ENCODE data around the gene WHRN.

WHRN gene

DNA sequence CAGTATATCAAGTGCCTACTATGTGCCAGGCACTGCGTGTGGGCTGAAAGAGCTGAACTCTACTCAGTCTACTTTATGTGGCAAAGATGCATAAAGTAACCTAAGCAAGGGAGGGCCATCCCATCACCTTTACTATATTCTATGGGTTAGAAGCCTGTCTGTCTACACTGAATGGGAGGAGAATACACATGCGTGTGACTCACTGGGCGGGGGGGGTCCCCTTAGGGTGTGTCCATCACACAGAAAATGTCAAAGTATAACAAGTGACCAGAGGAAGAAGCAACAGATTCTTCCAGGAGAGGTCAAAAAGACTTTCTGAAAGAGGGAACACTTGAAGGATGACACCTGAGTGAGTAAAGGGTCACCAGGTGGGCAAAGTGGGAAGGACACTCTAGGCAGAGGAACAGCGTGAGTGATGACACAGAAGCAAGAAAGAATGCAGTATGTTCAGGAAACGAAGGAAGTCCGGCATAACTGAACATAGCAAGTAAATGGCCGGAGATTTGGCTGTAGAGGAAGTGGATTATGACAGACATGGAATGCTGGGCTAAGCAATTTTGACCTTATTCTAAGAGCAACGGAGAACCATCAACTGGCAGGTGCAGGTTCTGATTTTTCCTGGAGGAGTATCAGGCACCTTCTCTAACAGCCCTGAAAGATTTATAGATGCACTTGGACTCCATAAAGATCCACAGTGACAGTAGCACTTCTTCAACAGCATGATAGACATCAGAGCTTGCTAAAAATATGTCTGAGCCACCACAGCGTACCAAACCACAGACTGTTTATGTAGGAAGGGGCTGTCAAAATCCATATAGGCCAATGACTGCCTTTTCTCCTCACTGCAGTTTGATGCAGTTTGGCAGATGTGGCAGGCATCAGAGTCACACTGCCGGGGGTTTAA is 8.0 kb upstream of the WHRN start:
- no peak for DNase-seq

DNA sequence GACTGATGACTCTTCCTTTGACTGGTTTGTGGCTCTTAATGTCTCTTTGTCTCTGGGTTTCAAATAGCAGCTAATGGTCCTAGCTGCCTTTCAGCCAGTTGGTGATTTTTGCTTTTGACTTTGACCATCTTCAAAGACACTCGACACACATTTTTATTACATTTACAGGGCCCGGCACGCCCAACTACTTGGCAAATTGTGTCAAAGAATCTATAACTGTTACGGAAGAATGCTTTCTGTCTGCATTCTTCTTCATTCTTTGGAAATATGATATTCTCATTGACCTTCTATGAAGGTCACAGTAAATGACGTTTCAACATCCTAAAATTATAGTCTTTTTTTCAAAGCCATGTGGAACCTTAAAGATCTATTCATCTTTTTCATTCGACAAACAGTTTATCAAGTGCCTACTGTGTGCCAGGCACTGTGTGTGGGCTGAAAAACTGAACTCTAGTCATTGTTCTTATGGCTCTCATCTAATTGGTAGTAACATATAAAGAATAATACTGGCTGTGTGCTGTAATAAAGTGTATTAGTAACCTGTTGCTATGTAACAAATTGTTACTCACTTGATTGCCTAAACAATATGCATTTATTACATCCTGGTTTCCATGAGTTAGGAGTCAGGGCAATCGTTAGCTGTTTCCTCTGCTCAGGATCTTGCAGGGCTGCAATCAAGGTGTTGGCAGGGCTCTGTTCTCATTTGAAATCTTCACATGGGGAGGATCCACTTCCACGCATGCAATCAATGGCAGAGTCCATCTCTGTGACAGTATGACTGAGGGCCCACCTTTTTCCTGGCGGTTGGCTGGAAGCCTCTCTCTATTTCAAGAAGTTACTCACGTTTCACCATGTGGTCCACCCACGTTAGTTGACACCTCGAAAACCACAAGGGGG is 7.0 kb upstream of the WHRN start:
- DNase-seq, result no peak

DNA sequence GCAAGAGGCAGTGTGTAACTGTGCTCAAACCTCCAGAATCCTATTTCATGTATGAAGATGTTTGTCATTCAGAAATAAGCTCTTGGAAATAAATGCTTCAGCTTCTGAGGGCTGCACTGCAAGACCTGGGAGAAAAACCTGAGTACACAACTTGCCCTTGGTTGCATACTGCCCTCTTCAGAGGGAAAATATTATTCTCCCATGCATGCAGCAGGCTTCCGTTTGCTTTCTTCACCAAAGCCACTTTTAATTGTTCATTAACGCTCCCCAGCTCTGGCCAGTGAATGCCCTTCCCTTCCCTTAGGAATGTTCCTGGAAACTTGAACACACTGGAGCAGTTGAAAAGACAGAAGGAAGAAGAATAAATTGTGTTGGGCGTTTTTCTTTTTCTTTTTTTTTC is 2.5 kb upstream of the WHRN start:
- DNase-seq, result no peak

DNA sequence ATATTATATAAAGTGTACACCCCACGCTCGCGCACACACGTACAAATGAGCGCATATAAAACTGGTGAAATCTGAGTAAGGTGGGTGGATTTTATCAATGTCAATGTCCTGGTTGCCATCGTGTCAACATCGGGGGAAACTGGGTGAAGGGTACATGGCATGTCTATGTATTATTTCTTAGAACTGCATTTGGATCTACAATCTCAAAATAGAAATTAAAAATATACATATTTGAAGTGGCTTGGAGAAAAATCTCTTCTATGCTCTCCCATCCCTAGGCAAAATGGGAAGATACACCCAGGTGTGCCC is 763 bp upstream of the WHRN start:
- no peak for DNase-seq

DNA sequence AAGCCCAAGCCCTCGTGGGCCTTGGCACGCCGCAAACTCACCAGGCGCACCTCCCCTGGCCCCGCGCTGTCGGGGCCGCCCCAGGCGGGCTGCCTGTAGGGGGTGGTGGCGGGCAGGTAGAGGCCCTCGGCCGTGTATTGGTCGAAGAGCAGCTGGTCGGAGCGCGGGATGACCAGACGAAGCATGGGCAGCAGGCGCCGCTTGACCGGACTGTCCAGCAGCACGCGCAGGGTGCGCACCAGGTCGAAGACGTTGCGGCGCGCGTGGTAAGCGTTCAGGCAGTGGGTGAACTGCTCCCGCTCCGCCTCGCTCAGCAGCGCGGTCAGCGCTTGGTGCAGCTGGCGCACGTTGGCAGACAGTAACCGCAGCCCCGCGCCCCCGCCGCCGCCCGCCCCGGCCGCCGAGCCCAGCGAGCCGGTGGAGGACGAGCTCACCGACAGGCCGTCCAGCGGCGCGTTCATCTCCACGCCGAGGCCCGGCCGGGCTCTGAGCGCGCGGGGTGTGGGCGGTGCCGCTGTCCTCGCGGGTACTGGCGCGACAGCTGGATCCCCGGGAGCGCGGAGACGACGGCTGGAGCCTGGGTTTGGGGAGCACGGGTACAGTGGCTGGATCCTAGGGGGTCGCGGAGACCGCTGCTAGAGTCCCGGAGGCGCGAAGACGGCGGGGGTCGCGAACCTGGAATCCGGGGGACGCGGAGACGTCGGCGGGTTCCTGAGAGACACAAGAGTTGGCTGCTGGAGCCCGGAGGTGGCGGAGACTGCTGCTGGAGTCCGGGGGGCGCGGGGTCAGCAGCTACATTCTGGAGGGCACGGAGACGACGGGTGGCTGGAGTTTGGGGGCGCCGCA is 709 bp downstream of the WHRN start:
- no peak for DNase-seq

DNA sequence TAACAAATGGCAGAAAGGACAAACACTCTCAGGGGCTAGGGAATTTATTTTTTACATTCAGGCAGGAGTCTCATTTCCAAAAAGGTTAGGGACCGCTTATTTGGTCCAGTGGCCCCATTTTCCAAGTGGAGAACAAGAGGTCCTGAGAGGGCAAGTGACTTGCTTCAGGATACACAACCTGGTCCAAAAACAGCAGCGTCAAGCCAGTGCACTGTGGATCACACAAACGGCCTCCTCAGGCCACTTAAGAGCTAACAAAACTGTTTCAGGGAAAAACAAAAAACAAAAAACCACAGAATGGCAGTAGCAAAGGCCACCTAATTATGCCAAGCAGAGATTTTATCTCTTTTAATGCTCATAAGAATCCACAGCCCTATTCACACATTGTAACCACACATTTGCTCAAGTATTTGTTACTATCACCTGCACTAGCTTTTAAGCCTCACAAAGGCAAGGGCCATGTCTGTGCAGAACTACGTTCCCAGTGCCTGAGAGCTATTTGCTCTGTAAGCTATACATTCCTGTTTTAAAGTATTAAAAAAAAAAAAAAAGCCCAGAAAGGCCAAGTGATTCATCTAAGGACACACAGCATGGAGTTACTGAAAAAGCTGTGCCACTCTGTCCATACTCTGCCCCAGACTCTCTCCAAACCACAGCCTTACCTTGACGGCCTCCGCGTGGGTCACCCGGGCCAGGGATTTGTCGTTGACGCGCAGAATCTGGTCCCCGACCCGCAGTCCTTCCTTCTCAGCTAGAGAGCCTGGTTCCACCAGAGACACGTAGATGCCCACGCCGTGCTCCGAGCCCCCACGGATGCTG is 1.5 kb downstream of the WHRN start:
- DNase-seq, result no peak

DNA sequence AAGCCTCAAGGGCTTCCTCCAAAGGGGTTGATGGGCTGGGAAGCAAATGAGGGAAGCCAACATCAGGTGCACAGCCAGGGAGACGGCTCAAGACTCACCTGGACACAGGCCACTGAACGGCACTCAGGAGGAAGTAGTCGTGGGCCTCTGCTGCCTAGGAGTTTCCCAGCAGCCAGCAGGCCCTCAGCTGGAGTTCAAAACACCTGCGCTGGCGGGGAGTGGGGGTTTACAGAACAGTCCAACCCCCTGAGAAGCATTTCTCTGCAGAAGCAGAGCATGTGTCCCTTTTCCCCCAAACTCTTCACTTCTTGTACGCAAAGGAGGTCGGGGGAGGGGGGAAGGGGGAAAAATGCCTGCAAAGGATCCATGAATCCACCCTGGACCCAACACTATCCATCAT is 2.3 kb downstream of the WHRN start:
- no peak for DNase-seq

DNA sequence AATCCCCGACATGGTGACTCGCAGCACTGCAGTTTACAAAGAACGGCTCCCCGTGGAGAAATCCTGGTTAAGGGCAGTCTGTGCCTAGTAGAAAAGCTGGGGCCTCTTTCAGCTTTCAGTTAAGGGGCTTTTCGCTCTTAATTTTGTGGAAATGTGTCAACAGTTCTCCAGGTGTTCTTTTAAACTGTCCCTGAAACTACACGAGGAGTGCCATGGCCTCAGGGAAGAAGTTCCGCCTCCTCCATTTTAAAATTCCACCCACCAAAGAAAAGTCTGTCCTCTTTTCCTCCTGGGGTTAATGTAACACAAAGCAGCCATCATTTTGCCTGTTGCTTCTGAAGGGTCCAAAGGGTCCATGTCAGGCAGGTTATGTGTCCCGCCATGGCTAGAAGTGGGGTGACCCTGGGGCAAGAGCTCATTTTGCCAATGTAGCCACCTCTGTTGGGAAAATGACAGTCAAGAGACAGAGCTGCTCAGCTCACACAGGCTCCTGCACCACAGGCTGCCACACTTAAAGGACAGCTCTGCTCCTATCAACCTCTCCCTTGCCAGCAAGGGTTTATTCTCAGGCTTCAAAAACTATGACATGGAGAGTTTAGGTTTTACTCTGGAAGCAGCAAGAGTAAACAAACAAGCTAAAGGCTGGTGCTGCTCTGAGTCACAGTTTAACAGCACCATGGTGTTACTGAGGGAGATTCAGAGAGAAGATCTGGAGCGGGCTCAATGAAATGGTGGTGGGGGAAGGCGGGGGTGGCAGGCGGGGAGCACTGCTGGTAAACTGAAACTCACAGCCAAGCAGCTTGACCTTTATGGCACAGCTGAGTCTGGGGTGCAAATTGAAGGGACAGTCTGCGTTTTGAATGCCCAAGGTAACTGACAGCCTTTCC is 3.2 kb downstream of the WHRN start:
- DNase-seq, result no peak

DNA sequence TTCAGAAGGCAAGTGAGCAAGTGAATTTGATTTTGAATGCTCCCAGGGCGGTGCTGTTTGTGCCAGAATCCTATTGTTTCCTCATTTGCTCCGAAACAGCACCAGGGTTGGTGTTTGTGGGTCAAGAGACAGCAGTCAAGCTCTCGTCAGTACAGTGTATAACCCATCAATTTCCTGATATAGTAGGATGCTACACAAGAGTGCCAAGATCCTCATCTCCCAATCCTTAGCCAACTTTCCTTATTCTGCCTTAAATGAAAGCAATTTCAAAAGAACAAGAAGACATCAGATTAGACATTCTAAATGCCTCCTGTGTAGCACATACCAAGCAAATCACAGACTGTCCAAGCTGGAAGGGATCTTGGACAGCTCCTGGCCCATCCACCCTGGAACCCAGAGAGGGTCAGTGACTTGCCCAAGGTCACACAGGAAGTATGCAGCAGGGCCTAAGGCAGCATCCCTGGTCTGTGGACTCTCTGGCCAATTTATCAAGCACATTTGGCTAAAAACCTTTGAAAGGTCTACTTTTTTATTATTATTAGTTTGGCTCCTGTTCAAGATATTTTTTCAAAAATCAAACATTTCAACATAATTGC is 4.5 kb downstream of the WHRN start:
- DNase-seq, result no peak

DNA sequence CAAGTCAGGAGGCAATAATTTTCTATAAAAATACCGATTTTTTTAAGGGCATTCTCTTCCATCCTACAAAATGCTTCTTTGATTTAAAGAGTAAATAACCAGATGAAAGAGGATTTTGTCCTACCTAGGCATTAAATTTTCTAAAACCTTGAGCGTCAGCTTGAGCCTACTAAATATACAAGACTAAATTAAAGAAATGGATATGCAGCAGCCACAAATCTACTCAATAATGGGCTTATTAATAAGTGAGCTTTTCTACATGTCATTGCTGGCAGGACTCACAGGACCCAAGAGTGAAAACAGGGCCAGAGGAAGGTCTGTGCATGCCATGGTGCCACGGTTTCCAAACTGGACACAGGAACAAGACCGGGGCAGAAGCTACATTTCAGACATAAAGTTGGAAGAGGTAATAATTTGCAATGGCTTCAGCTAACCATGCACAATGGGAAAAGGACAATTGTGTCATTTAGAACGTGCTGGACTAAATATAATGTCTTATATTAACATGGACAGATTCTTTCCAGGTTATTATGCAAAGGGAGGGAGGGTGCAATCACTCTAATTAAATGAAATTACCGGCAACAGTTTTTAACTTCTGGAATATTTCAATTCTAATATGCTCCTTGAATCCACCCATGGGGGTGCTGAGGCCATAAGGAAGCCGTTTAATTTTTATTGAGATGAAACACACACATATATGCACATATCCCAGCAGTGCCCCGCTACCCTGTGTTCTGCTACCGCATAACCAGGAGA is 5.2 kb downstream of the WHRN start:
- DNase-seq, result no peak

DNA sequence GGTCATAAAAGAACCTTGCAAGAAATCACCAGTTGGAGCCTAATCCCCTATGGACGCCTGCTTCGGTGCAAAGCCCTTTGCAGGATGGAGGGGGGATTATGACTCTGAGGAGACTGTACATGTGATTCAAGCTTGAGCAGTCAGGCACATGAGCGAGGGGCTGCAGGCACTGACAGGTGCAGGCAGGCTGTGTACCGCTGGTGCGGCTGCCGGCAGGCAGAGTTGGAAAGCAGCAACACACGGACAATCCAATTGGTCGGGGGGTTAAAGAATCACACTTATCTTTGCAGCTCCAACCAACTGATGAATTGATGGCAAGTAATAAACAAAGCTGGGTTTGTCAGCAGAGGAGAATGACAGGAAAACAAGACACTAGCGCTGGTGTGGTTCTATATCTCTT is 5.7 kb downstream of the WHRN start:
- DNase-seq, result no peak

DNA sequence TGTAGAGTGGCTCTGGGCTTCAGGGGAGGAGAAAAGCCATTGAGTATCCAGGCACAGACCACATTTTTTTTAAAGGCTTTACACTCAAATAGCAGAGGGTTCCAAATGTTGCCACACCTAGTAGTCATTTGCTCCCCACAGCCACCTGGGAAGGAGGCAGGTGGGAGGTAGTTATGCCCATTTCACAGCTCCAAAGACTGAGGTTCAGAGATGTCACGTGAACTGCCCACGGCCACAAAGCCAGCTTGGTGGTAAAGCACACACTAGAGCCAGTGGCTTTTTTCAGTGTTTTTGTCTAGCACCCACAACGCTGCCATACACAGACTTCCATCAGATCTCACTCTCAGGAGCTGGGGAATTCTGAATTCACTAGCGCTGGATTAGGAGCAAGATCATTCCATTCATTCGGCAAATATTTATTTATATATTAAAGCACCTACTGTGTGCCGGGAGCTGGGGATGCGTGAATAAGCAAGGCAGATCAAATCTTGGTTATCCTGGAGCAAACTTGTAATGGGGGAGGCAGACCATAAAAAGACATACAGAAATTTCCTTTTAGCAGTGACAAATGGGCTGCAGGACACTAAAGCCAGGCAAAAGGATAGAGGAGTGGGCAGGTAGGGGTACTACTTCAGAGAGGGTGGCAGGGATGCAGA is 7.4 kb downstream of the WHRN start:
- no peak for DNase-seq

DNA sequence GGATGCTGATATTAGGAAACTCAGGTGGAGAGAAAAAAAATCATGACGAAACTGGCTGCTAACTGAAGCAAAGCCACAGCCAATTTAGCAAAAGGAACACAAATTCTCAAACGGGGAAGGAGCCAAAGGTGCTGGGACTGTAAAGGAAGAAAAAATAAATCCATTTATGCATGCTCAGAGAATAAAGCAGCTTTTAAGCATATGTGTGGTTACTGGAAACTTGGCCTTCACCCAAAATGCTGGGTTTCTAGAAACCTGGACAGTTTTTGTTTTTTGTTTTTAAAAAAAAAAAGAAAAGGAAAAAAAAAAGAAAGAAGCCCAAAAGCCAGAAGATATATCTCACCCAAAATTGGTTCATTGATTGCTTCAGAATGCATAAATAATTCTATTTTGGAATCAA is 8.0 kb downstream of the WHRN start:
- no peak for DNase-seq

DNA sequence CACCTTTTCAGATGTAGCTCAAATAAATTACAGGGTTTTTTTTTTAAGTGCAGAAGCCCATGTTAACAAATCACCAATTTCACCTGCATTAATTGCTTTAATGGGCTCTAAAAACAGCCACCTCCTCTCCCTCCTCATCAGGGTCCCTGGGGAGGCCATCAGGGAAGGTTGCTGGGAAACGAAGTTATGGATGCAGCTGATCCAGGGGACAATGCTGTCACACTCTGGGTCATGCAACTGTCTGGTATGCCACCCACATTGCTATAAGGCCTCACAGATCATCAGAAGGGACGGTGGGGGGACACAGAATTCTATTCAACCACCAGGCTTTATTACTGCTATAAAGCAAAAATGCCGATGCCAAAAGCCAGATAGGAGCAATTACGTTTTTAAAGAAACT is 9.3 kb downstream of the WHRN start:
- no peak for DNase-seq

DNA sequence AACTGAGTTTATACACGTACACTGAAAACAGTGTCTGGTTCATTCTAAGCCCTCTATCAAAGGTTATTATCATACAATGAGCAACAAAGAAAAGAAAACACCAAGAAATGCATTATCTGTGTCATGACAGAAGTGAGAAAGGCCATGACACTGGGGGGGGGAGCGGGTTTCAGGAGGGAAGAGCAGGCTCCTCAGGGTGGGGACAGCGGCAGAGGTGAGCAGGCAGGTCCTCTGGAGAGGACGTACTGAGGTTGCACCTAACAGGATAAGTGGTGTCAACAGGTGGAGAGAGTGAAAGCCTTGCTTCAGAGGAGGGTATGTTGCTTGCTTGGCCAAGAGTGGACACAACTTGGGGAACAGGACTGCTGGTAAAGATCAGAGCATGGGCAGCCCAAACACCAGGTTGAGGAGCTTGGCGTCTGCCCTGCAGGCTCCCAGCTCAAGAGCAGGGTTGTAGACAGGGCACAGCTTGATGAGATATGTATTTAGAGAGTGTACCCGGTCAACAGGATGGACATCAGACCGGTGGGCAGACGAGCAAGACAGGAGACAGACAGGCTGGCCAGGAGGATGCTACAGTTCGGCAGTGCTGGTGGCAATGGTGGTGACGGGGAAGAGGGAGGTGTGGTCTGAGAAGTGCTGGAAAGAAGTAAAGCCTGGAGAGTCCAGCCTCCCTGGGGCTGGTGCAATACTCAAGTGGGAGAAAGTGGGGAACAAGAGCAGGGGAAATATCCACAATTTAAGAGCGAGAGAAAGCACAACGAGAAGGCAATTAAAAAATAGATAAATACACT is 10.3 kb downstream of the WHRN start:
- no peak for DNase-seq

DNA sequence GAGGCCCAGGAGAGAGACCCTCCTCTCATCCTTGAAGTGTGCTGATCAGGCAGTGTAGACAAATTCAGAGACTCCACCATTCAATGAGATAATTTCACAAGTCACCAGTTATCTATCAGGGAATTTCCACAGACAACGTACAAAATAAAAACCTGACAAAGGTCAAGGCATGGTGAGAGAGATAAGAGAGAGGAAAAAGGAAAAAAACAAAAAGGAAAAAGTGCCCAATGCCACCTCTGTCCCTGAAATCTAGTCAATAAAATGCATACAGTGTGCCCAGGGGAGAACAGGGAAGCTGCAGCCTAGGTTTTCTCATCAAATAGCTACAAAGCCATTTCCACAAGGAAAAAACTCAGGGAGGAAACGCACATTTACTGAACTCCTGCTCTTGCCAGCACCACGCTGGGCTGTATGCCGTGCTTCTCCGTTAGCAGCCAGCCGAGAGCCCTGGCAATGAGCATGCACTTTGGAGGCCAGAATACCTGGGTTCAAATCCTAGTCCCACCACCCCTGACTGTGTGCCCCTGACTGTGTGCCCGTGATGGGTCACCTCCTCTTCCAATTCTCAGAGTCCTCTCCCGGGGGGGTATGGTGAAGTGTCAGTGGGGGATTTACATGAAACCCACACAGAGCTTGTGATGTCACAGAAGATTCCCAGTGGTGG is 11.6 kb downstream of the WHRN start:
- no peak for DNase-seq

DNA sequence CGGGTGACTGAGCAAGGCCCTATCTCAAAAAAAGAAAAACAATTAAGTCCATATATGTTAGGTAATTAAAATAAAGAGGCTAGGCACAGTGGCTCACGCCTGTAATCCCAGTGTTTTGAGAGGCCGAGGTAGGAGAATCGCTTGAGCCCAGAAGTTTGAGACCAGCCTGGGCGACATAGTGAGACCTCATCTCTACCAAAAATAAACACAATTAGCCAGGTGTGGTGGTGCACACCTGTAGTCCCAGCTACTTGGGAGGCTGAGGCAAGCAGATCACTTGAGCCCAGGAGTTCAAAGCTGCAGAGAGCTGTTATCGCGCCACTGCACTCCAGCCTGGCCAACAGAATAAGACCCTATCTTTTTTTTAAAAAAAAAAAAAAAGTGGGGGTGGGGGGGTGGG is 12.3 kb downstream of the WHRN start:
- no peak for DNase-seq

DNA sequence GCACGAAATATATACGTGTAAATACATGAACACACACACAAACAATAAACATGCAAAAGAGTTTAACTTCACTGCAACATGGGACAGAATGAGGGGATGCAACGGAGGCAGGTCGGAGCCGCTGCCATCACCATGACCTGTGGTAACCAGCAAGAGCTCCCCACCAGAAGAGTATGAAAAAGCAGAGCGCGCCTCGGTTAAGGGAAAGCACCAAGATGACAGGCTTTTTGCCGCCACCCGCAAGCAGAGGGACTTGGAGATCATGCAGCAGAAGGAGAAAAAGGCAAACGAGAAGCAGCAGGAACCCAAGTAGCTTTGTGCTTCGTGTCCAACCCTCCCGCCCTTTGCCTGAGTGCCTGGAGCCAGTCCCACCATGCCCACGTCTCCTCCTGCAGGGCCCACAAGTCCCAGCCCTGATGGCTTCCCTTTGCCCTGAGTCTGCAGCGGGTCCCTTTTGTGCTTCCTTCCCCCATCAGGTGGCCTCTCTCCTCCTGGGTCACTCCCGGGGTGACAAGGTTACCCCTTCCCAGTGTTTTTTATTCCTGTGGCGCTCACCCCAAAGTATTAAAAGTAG is 13.8 kb downstream of the WHRN start:
- DNase-seq, result no peak

Measured in cortex of kidney (tissue), 1 donor.